GM12878 (cell line): ENCODE measurements around the gene ZNF808. TPM values are rescaled to one million over a fixed set of nuclear protein-coding genes. Genes with fewer than 3 reads are reported as not detected.

Experiments used
- ATAC-seq: fragments of 200-7000 bp; cut with Tn5 transposase; 3 replicates; pipeline ENCODE4 v1.9.1; 2020; ENCODE audit warnings: mild to moderate bottlenecking, moderate library complexity
- BruUV-seq: library from RNA; stranded (reverse); fragments of 400-500 nt; replicated peaks from 2 replicates; lab custom pipeline; 2021; lab: Mats Ljungman, UMichigan
- CTCF ChIA-PET: fragments of 300-600 bp; sonication (Branson Sonifier 250); formaldehyde crosslinking; extraction: SDS; loops from one replicate; lab custom pipeline; 2021; ENCODE audit warnings: inconsistent platforms; lab: Yijun Ruan, JAX
- POLR2A ChIA-PET: fragments of 350-600 bp; formaldehyde crosslinking; extraction: SDS; loops from one replicate; lab custom pipeline; 2021; ENCODE audit warnings: inconsistent platforms; lab: Charles Lee
- RAD21 ChIA-PET: fragments of 300-600 bp; sonication (Branson Sonifier 250); formaldehyde crosslinking; loops from one replicate; lab custom pipeline; 2023; ENCODE audit warnings: antibody characterized with exemption; ENCODE audit not compliant: unreplicated experiment; lab: Charles Lee
- SMC1A ChIA-PET: fragments of 300-600 bp; sonication (Branson Sonifier 250); formaldehyde crosslinking; loops from one replicate; lab custom pipeline; 2023; ENCODE audit not compliant: unreplicated experiment, uncharacterized antibody; lab: Charles Lee
- DNase-seq: peaks from one replicate; pipeline ENCODE4 v3.0.0-alpha.2; 2011; ENCODE audit warnings: low read depth, low spot score
- FAIRE-seq: peaks from 3 replicates; lab custom pipeline; 2011; peaks lifted over from hg19 to GRCh38; lab: Jason Lieb, UNC
- H2AFZ ChIP-seq: 2 replicates; pipeline ENCODE4 v1.6.0; 2011; ENCODE audit warnings: low read depth, low read length, control low read depth; ENCODE audit not compliant: control insufficient read depth
- H3K27ac ChIP-seq: 2 replicates; pipeline ENCODE4 v1.5.1; 2011; ENCODE audit warnings: control low read depth; ENCODE audit not compliant: control insufficient read depth, insufficient read depth
- H3K27me3 ChIP-seq, 2 experiments: replicated peaks in 1 of 2; 2 replicates each; pipeline versions ENCODE4 v1.6.0 to v1.6.1; 2011; ENCODE audit warnings: low read length in 1 of 2; ENCODE audit not compliant: control insufficient read depth in 2 of 2, insufficient read depth in 2 of 2
- H3K36me3 ChIP-seq, 2 experiments: 2 replicates each; pipeline ENCODE4 v1.5.1; 2011; ENCODE audit warnings: low read length in 1 of 2; ENCODE audit not compliant: control insufficient read depth in 2 of 2, insufficient read depth in 2 of 2
- H3K4me1 ChIP-seq: 2 replicates; pipeline ENCODE4 v1.6.1; 2011; ENCODE audit warnings: mild to moderate bottlenecking, low read length, moderate library complexity, mixed read lengths; ENCODE audit not compliant: control insufficient read depth, insufficient read depth
- H3K4me2 ChIP-seq: 2 replicates; pipeline ENCODE4 v1.6.0; 2011; ENCODE audit warnings: control low read depth; ENCODE audit not compliant: control insufficient read depth, insufficient read depth
- H3K4me3 ChIP-seq: fragments of 200-600 bp; sonication (generic); 2 replicates; pipeline ENCODE4 v1.5.1; 2016
- H3K79me2 ChIP-seq: 2 replicates; pipeline ENCODE4 v1.6.0; 2011; ENCODE audit warnings: low read length; ENCODE audit not compliant: control insufficient read depth, insufficient read depth
- H3K9ac ChIP-seq: 2 replicates; pipeline ENCODE4 v1.8.0; 2011; ENCODE audit warnings: low read length, control low read depth, mixed read lengths; ENCODE audit not compliant: control insufficient read depth, insufficient read depth
- H3K9me3 ChIP-seq: replicated peaks from 3 replicates; pipeline ENCODE4 v1.5.1; 2011; ENCODE audit warnings: mild to moderate bottlenecking, low read length; ENCODE audit not compliant: control insufficient read depth, insufficient read depth
- H4K20me1 ChIP-seq: 2 replicates; pipeline ENCODE4 v1.6.0; 2011; ENCODE audit not compliant: control insufficient read depth, insufficient read depth
- ATF7 ChIP-seq: fragments of 450-650 bp; IDR thresholded peaks from 2 replicates; pipeline ENCODE4 v1.6.1; 2016; ENCODE audit warnings: low read depth, mild to moderate bottlenecking
- CREM ChIP-seq: IDR thresholded peaks from 2 replicates; pipeline ENCODE4 v1.6.1; 2014; ENCODE audit warnings: antibody characterized with exemption, low read depth
- NFXL1 ChIP-seq: fragments of 450-650 bp; IDR thresholded peaks from 2 replicates; pipeline ENCODE4 v1.6.1; 2017; ENCODE audit warnings: antibody characterized with exemption, mild to moderate bottlenecking, borderline replicate concordance
- NRF1 ChIP-seq: conservative IDR thresholded peaks from 2 replicates; pipeline ENCODE4 v1.6.1; 2011; ENCODE audit warnings: mild to moderate bottlenecking, low read depth, low read length, improper control_type of control experiment
- RAD21 ChIP-seq: IDR thresholded peaks from 2 replicates; pipeline ENCODE4 v1.6.1; 2011; ENCODE audit warnings: mild to moderate bottlenecking, low read depth, low read length, moderate library complexity; ENCODE audit not compliant: insufficient read depth
- RCOR1 ChIP-seq: conservative IDR thresholded peaks from 2 replicates; pipeline ENCODE4 v1.6.1; 2012; ENCODE audit warnings: low read depth, low read length, improper control_type of control experiment
- RELA ChIP-seq: fragments of 450-650 bp; IDR thresholded peaks from 2 replicates; pipeline ENCODE4 v1.8.0; 2014; ENCODE audit warnings: borderline replicate concordance; ENCODE audit not compliant: partially characterized antibody
- SIX5 ChIP-seq: IDR thresholded peaks from 2 replicates; pipeline ENCODE4 v1.6.1; 2011; ENCODE audit warnings: mild to moderate bottlenecking, low read depth, low read length, moderate library complexity; ENCODE audit not compliant: severe bottlenecking
- SMAD5 ChIP-seq: IDR thresholded peaks from 2 replicates; pipeline ENCODE4 v1.6.1; 2016; ENCODE audit warnings: antibody characterized with exemption, low read depth
- SPI1 ChIP-seq: IDR thresholded peaks from 2 replicates; pipeline ENCODE4 v1.6.1; 2011; ENCODE audit warnings: low read depth, mild to moderate bottlenecking, low read length, moderate library complexity, borderline replicate concordance; ENCODE audit not compliant: insufficient read depth
- STAT1 ChIP-seq: fragments of 450-650 bp; conservative IDR thresholded peaks from 2 replicates; pipeline ENCODE4 v1.6.1; 2014; ENCODE audit warnings: antibody characterized with exemption, mild to moderate bottlenecking
- STAT3 ChIP-seq: IDR thresholded peaks from 2 replicates; pipeline ENCODE4 v1.6.1; 2011; ENCODE audit warnings: low read depth, low read length, improper control_type of control experiment
- USF1 ChIP-seq: IDR thresholded peaks from 2 replicates; pipeline ENCODE4 v1.6.1; 2011; ENCODE audit warnings: borderline replicate concordance, low read depth, mild to moderate bottlenecking, moderate library complexity, mixed read lengths, low read length; ENCODE audit not compliant: insufficient read depth; ENCODE audit errors: extremely low read length
- WGBS: methylation state at CpG from one replicate; pipeline ENCODE4 v1.1.6; 2016; ENCODE audit warnings: low lambda C conversion rate; ENCODE audit not compliant: insufficient replicate concordance, insufficient coverage; ENCODE audit errors: missing lambda C conversion rate; 5-methylcytosine and 5-hydroxymethylcytosine counted together
- in situ Hi-C: fragments of 300-500 bp; cut with MboI; formaldehyde crosslinking; loops from 9 replicates; pipeline ENCODE4 v1.14.3; 2018; ENCODE audit warnings: mixed read lengths
- intact Hi-C: fragments of 100-400 bp; cut with micrococcal nuclease; formaldehyde crosslinking; loops from one replicate; pipeline ENCODE4 v1.14.2; 2022; ENCODE audit not compliant: unreplicated experiment
- polyA plus RNA-seq, 11 experiments: library from polyadenylated mRNA; depleted of rRNA in 4 of 11; unstranded in 6 of 11; stranded (reverse) in 5 of 11; fragments of >200 nt; fragmentation: Nextera tagmentation in 4 of 11; fragmentation: Illumina TruSeq in 1 of 11; extraction: Ambion mirVana in 4 of 11; extraction: Trizol in 1 of 11; gene quantifications; 1 replicate in 1 of 11; 2 replicates in 10 of 11; pipeline versions ENCODE4 v1.2.1 to v1.2.3, GENCODE V29; 2011 to 2016; ENCODE audit warnings: inconsistent platforms in 2 of 11, missing spikeins in 2 of 11, low read depth in 1 of 11
- total RNA-seq, 4 experiments: library from RNA; depleted of rRNA in 3 of 4; stranded (reverse); fragments of >200 nt in 3 of 4; fragmentation: Illumina TruSeq in 1 of 4; extraction: Trizol in 1 of 4; gene quantifications; 2 replicates each; pipeline versions ENCODE4 v1.2.1 to v1.2.3, GENCODE V29; 2013 to 2021
- TF ChIP-seq, protein P1 (sequence below): fragments of 450-650 bp; IDR thresholded peaks from 2 replicates; pipeline ENCODE4 v1.6.1; 2018; ENCODE audit warnings: mild to moderate bottlenecking, low read depth, moderate library complexity; ENCODE audit not compliant: partially characterized antibody

Gene ZNF808
- total and polyA plus RNA-seq, 10 of the 15 experiments (the other 5 are each of a cell fraction or from before 2014, with no cell fraction given) = 2.1 to 20.2 (median 7.2) TPM

DNA sequence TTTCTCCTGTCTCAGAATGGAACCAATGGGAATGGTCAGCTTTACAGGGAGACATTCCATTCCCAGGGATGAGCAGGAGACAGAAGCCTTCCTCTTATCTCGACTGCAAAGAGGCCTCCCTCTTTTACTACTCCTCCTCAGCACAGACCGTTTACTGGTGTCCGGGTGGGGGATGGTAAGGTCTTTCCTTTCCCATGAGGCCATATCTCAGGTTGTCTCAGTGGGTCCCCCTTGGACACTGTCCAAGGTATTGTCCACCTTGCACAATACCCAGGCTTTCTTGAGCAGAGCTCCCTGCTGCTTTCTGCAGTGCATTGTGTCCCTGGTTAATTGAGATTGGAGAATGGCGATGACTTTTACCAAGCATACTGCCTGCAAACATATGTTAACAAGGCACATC lies 7.5 kb upstream of the ZNF808 start (continued):
- TF ChIP-seq RAD21 = no peak

DNA sequence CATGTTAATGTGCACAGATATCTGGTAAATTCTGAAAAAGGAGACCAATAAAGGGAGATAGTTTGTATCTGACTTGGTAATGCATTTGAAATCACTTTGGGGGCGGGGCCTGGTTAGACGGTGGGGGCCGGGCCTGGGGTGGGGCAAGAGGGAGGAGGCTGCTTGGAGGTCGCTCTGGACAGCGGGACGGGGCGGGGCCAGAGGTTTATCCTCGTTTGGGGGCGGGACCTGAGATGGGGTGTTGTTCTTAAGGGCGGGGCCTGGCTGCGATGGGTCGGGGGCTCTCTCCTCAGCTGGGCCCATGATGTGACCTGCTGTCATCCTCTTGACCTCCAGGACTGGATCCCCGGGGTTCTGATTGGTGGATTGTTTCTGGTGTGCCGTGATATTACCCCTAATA lies 4.9 kb upstream of the ZNF808 start:
- H4K20me1 ChIP-seq = no peaks in the 10 kb centered on the region
- SMC1A ChIA-PET = no interaction called here
- no peak overlapping the region for H2AFZ ChIP-seq
- FAIRE-seq = no peak
- no peak for DNase-seq
- no peak overlapping the region for H3K4me3 ChIP-seq
- no peak overlapping the region for H3K4me2 ChIP-seq
- ATAC-seq = no peak
- H3K27ac ChIP-seq = no peak overlapping the region
- RAD21 ChIA-PET = no interaction called here
- no peak overlapping the region for H3K9ac ChIP-seq
- no peaks in the 10 kb centered on the region; the same call in 1 of the 2 replicates for H3K79me2 ChIP-seq
- no peaks in the 10 kb centered on the region for H3K27me3 ChIP-seq
- H3K36me3 ChIP-seq = no peaks in the 10 kb centered on the region
- POLR2A ChIA-PET = no interaction called here
- in situ Hi-C loops = no loop called here
- no TSS peak for BruUV-seq
- no peaks in the 10 kb centered on the region; the same call in 1 of the 3 replicates for H3K9me3 ChIP-seq
- no peak for TF ChIP-seq NFXL1
- intact Hi-C loops = no loop called here
- no peaks in the 10 kb centered on the region; the same call in 1 of the 2 replicates for H3K4me1 ChIP-seq
- 64% methylated on average over 6 of the region's 14 CpGs for WGBS
- CTCF ChIA-PET = no interaction called here

DNA sequence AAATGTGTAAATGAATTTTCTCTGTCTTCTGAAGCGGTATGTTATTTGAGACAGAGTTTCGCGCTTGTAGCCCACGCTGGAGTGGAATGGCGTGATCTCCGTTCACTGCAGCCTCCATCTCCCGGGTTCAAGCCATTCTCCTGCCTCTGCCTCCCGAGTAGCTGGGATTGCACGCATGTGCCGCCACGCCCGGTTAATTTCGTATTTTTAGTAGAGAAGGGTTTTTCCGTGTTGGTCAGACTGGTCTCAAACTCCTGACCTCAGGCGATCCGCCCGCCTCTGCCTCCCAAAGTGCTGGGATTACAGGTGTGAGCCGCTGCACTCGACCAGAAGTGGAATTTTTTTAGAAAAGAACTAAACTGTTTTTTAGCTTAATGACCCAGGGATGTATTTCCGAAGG lies 3.4 kb upstream of the ZNF808 start:
- Histone ChIP-seq H3K36me3 (no peaks in the 10 kb centered on the region), H3K4me3 (no peak overlapping the region), H3K9ac (no peak overlapping the region), H3K27ac (no peak overlapping the region), H3K27me3 (no peaks in the 10 kb centered on the region), H3K4me1 (no peaks in the 10 kb centered on the region; the same call in 1 of the 2 replicates), H3K9me3 (no peaks in the 10 kb centered on the region; the same call in 1 of the 3 replicates), H3K79me2 (peaks cover 15% of the 10 kb centered on the region), H4K20me1 (no peaks in the 10 kb centered on the region), H2AFZ (no peak overlapping the region), H3K4me2 (no peak overlapping the region)
- ChIA-PET POLR2A (no interaction called here), RAD21 (no interaction called here), SMC1A (no interaction called here), CTCF (no interaction called here)
- in situ Hi-C loops = no loop called here
- DNase-seq (no peak), ATAC-seq (no peak), FAIRE-seq (no peak)
- BruUV-seq = no TSS peak
- WGBS = 76% methylated on average over 20 of the region's 20 CpGs
- intact Hi-C loops = no loop called here
- TF ChIP-seq USF1 (no peak), SPI1 (no peak), NRF1 (no peak), RELA (no peak), RCOR1 (no peak), SIX5 (no peak), STAT3 (no peak), CREM (no peak), SMAD5 (no peak), ATF7 (no peak), STAT1 (no peak)
- TF ChIP-seq, protein P1, sequence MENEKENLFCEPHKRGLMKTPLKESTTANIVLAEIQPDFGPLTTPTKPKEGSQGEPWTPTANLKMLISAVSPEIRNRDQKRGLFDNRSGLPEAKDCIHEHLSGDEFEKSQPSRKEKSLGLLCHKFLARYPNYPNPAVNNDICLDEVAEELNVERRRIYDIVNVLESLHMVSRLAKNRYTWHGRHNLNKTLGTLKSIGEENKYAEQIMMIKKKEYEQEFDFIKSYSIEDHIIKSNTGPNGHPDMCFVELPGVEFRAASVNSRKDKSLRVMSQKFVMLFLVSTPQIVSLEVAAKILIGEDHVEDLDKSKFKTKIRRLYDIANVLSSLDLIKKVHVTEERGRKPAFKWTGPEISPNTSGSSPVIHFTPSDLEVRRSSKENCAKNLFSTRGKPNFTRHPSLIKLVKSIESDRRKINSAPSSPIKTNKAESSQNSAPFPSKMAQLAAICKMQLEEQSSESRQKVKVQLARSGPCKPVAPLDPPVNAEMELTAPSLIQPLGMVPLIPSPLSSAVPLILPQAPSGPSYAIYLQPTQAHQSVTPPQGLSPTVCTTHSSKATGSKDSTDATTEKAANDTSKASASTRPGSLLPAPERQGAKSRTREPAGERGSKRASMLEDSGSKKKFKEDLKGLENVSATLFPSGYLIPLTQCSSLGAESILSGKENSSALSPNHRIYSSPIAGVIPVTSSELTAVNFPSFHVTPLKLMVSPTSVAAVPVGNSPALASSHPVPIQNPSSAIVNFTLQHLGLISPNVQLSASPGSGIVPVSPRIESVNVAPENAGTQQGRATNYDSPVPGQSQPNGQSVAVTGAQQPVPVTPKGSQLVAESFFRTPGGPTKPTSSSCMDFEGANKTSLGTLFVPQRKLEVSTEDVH = no peak
